Measurements from ENCODE around the gene GALNT17. TPM values are rescaled to one million over a fixed set of nuclear protein-coding genes. Genes with fewer than 3 reads are reported as not detected.

GALNT17 gene
- total RNA-seq, 1 donor: 0.36 TPM

DNA sequence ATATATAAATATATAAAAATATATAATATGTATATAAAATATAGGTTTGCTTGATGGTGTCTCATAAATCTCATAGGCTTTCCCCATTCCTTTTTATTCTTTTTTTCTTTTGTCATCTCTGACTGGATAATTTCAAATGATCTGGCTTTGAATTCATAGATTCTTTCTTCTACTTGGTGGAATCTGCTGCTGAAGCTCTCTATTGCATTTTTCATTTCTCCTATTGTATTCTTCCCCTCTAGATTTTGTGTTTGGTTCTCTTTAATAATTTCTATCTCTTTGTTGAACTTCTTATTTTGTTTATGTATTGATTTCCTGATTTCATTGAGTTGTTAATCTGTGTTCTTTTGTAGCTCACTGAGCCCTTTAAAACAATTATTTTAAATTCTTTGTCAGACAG is 629.4 kb downstream of the GALNT17 start:
- Histone ChIP-seq H3K36me3 (ENCODE audit: insufficient read depth, low read length) (no peaks in the 10 kb centered on the region), H3K79me2 (ENCODE audit: insufficient read depth, low read length) (no peaks in the 10 kb centered on the region), H3K9me3 (ENCODE audit: low read depth, low read length) (peaks cover 5% of the 10 kb centered on the region), H3K27me3 (ENCODE audit: insufficient read depth, low read length) (no peaks in the 10 kb centered on the region), H3K4me1 (ENCODE audit: insufficient read depth, low read length) (no peaks in the 10 kb centered on the region), H3K4me2 (ENCODE audit: insufficient read depth, low read length) (no peak overlapping the region), H3K4me3 (ENCODE audit: insufficient read depth, low read length) (no peak overlapping the region), H2AFZ (ENCODE audit: low read length) (no peak overlapping the region), H3K27ac (ENCODE audit: low read depth, low read length) (no peak overlapping the region), H4K20me1 (ENCODE audit: insufficient read depth, low read length) (no peaks in the 10 kb centered on the region)
- TF ChIP-seq, protein P1, sequence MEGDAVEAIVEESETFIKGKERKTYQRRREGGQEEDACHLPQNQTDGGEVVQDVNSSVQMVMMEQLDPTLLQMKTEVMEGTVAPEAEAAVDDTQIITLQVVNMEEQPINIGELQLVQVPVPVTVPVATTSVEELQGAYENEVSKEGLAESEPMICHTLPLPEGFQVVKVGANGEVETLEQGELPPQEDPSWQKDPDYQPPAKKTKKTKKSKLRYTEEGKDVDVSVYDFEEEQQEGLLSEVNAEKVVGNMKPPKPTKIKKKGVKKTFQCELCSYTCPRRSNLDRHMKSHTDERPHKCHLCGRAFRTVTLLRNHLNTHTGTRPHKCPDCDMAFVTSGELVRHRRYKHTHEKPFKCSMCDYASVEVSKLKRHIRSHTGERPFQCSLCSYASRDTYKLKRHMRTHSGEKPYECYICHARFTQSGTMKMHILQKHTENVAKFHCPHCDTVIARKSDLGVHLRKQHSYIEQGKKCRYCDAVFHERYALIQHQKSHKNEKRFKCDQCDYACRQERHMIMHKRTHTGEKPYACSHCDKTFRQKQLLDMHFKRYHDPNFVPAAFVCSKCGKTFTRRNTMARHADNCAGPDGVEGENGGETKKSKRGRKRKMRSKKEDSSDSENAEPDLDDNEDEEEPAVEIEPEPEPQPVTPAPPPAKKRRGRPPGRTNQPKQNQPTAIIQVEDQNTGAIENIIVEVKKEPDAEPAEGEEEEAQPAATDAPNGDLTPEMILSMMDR (IDR thresholded peaks at IDR 0.05; ENCODE audit: extremely low read depth, low read depth, low read length): no peak
- DNase-seq (ENCODE audit: insufficient read length, low spot score, missing footprints): no peak

Small RNA genes within 50 kb of the gene (small RNA-seq; reads per million reads assigned to genes)
- not detected for gene MIR3914-1
- gene RN7SKP75: not detected
